HG02610 (cell line): Measurements from ENCODE around the gene PFKFB4.

ENCODE experiments used
- ATAC-seq: cut with Tn5 transposase; IDR thresholded peaks from one replicate; pipeline ENCODE4 v1.9.1; 2021; ENCODE audit warnings: mild to moderate bottlenecking, moderate library complexity; ENCODE audit not compliant: unreplicated experiment

Gene PFKFB4

GRCh38 chr3:48468329-48468731 is 88.3 kb downstream of the PFKFB4 start:
- ATAC-seq, result no peak
